ENCODE measurements around the gene TM4SF1.

TM4SF1 gene

DNA sequence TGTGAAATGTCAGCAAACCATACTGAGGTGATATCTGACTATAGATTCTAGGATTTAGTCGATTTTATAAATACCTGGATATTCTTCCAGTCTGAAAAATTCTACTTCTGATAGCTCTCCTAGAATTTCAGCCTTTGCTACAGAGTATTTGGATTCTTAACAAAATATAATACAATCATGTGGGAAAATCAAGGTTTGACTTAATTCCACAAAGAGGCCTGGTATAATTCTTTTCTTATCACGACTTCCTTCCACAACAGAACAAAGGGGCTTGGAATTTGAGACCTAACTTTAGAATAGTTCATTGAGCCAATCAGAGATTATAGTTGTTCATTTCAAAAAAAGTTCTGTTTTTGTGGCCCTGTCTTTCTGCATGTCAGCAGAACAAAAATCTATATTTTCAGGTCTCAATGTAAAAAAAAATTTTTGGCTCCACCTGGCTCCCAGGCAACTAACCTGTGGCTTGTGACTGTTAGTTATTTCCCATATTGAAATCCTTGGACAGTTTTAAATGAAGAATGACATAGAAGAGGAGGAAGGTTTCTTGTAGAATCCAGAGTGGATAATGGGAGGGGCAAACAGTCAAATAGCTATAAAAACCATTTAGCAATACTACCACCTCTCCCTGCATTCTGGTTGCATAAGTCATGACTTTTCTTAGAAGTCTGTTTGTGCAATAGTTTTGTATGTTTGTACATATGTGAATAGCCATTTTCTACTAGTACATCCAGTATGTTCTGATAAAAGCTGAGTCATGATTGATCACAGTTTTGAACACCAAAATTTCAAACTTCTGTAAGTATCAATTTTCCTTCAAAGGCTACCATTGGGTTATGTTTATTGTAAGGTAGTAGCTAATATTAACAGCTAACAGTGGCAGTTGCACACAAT is 4.0 kb downstream of the TM4SF1 start:
- DNase-seq: no peak

DNA sequence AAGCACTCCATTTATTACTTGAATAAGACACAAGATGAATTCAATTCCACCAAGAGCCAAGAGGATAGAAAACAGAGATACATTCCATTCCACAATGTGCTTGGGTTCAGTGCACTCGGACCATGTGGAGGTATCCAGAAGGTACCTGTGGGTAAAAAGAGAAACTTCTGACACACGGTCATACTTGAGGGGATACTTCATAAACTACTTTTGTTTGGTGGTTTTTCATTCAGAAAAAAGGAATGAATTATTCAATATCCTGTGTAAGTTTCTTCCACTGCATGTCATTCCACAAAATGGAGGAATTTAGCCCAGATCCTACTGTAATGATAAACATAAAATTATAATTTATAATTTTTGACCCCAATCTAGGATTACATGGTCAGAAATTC is 5.7 kb downstream of the TM4SF1 start:
- DNase-seq: no peak

DNA sequence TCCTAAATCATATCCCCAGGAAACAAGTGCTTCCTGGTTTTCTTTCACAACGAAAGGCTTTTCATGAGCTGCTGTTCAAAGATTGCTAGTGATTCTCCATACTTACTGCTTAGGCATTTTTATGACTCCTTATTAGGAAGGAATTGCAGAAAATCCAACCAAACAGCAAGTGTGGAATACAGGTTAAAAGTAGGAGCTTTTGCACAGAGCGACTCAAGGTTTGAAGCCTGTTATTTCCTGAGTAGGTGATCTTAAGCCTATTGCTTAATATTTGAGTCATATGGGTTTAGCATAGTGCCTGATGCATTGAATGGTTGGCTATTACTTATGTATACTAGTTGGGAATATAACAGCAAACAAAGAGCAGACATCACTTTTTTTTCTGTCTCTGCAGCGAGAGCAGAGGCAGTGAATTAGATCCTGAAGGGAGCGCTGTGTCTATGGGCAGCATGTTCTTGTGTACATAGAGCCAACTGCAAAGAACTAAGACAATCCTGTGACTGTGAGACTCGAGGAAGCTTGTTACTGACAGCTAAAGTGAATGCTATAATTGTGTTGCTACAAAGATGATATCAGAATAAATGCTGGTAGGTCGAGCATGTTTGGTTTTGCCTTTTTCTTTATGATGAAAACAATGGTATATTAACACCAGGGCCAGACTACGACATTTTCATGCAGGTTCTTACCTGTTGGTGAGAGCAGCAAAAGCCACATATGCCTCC is 6.3 kb downstream of the TM4SF1 start:
- no peak for DNase-seq

DNA sequence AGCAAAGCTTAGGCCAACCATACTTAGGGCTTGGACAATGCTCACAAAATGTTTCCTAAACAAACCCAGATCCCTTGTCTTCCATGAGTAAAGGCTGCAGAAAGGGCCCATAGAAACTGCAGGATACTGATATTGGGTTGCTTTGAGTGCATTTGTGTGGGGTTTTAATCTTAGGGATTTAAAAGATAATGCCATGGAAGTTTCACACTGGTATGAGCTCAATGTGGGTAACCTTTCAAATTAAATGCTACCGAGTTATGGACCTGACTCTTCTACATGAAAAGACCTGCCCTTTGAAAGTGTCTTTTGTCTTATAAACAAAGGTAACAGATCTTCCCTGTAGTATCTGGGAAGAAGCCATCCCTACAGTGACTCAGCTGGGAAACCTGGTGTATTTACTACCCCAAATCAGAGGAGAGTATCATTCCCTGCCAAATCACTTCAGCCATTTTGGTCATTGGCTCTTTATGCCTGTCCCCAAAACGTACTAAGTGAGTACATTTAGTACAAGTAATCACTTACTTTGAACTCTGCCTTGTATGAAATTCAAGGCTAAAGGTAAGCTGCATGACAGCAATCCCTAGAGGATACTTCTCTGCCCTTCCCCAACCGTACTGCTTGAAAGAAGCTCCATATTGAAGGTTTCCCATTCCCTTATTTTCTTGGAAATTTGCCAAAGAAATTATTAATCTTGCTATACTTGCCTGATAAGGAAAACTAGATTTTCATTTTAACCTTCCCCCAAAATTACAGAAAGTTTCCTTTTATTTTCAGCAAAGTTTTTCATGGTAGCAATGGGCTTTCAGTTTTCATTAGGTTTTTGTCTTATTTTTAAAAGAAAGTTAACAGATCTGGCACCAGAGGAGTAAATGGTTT is 7.2 kb downstream of the TM4SF1 start:
- DNase-seq: no peak

DNA sequence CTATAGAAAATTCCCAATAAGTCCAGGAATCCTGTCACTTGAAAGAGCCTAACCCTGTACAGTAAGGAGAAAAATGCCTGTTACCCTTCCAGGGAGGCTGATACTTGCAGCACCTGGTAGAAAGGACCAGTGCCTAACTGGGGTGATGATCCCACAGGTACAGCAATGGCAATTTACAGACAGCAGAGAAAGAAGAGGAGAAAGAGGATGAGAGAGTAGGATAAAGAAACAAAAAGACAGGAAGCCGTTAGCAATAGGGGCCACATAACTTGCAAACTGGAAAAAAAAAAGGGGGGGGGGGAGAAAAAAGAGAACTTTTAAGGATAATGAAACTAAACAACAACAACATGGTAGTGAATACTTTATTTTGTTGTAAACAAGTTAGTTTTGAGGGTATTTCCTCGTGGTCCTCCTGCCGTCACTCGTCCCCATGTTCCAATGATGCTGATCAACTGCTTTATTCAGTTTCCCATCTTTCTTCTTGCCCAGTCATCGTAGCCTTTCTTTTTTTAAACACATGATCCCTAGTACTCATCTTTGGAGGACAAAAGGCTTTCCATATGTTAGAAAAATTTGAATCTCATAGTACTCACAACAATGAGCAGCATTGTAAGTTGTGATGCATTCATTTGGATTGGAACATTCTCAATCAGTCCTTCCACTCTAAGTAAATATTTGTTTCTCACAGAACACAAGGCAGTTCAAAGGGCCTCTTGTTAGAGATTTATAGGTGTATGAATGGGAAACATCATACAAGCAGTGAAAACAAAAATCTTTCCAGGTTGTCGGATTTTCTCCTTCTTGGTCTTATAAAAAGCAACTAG is 8.6 kb downstream of the TM4SF1 start:
- DNase-seq: no peak

DNA sequence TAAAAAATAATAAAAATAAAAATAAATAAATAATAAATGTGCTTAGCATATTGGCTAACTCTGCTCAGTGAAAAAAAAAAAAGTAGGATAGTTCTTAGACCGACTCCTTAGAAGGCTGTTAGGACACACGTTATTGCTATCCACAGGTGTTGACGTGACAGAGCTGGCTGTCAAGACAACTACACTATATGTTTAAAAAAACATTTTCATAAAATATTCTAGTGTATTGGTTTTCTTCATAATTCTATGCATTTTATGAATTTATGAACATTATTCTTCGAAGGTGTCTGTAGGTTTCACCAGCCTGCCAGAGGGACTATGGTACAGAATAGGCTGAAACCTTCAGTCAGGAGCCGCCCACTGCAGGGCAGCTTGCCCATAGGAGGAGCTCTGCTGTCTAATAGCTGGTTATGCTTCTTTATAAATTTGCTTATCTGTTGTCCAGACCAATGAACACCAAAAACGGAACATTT is 9.2 kb downstream of the TM4SF1 start:
- no peak for DNase-seq

DNA sequence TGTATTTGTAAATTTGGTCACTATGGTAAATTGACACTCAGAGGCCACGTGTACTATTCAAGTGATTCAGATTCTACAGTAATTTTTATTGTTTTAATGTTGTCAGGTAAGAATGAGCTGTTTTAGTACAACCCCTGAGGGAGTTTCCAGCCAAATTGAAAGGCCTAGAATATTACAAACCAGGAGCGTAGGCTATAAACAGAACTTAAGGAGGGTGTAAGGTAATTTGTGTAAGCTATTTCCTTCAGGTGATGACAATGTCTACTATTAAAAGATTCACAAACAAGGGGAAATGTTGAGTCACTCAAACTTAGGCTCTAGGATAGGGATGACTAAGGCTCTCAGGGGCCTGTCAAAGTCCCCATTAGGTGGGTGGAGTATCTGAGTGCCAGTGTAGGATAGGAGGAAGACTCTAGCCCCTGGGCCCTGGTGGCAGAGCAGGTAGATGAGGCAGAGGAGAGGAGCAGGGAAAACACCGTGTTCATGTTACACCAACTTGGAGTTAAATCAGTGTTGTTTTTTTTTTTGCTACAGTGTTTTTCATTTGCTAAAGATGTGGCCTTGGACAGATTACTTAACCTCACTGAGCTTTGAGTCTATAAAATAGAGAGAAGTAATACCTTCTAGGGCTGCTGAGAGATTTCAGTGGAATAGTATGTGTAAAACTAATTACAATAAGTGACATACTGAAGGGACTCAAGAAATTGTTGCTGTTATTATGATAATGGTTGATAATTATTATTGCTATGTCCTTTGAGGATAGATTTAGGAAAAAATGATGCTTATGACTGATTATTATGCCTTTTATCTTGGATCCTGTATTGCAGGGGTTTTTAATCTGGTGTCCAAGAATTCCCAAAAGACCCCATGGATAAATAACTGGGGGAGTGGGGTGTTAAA is 10.3 kb downstream of the TM4SF1 start:
- DNase-seq: peak; percentile 5 to 19

DNA sequence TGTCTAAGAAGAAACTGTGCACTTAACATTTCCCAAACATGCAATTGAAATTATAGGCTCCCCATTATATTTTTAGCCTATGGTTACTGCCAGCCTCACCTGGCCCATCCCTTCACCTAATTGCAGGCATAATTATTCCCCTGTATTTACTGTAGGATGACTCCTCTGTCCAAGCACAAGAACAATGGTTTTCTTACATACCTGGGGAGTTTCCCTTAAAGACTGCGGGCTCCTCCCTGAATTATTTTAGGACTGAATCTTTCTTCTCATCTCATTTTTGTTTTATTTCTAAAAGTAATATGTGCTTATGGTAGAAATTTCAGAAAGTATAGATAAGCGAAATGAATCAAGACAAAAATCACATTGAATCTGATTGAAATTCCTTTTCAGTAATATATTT is 11.4 kb downstream of the TM4SF1 start:
- no peak for DNase-seq

DNA sequence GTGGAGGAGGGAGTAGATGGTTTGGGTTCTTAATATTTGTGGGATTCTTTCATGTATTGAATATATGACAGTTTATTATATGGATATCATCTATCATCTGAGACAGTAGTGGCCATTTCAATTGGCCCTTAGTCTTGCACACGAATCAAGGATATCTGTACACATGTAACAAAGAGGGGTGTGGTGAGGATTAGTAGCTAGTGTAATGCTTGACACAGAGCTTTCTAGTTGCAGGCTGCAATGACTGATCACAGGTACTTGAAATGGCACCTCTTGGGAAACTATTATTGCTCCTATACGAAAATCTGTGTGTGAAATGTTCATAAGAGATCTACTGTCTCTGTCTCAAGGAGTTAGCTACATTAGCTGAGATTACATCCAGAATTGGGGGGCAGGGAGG is 12.8 kb downstream of the TM4SF1 start:
- no peak for DNase-seq

DNA sequence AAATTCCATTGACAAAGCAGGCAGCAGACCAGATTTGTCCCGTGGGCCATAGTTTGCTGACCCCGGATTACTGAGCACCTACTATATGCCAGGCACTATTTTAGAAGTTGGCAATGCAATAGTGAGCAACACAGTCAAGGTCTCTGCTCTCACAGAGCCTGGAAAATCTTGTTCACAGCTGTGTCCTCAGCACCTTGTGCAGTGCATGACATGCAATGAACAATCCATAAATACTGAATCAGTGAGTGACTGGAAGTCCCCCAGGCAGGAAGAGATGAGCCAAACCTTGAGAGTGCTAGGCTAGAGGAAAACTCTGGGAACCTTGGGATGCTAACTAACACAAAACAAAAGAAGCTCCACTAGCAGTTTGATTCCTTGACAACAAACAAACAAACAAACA is 14.4 kb downstream of the TM4SF1 start:
- DNase-seq: no peak

GRCh38 chr3:149362366-149362765 is 15.1 kb downstream of the TM4SF1 start:
- DNase-seq: no peak

- DNase-seq: no peak
Measured at GRCh38 chr3:149356630-149357029, 20.8 kb downstream of the TM4SF1 start.

- DNase-seq: no peak
Measured at GRCh38 chr3:149356044-149356592, 21.3 kb downstream of the TM4SF1 start.

- DNase-seq: no peak
Measured at GRCh38 chr3:149353581-149354184, 23.8 kb downstream of the TM4SF1 start.

DNA sequence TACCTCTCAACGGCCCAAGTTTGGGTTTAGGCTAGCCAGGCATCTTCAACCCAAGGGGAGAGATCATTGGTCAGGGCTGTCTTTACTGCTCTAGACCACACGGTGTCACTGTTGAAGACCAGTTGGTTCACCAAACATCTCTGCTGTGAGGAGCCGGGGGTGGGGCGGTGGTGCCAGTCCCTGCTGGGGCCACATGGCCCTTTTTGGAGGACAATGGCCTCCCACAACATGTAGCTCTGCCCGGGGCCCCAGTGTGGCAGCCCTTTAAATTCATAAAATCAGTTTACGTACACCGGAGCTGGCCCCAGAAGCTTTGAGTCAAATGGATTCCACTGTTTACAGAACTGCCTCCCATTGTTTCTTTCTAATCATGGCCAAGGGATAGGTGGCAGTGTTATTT is 24.9 kb downstream of the TM4SF1 start:
- peak; percentile 24 to 33 for DNase-seq

DNA sequence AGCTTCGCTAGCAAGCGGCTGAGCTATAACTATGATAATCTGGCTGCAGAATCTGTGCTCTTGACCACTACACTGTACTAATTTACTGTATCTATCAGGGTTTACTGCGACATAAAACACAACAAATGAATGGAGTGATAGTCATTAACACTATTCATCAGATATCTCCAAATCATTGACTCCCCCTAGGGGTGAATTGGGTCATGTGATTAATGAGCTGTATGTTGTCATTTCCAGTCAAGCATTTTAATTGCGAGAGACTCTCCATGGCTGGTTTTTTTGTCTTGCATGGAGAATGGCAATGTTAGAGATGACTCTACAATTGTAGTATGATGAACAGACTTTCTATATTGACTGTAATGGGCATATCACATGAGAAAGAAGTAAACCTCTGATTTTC is 33.5 kb downstream of the TM4SF1 start:
- DNase-seq: no peak

GRCh38 chr3:149342413-149343380 is 34.8 kb downstream of the TM4SF1 start:
- no peak for DNase-seq

DNA sequence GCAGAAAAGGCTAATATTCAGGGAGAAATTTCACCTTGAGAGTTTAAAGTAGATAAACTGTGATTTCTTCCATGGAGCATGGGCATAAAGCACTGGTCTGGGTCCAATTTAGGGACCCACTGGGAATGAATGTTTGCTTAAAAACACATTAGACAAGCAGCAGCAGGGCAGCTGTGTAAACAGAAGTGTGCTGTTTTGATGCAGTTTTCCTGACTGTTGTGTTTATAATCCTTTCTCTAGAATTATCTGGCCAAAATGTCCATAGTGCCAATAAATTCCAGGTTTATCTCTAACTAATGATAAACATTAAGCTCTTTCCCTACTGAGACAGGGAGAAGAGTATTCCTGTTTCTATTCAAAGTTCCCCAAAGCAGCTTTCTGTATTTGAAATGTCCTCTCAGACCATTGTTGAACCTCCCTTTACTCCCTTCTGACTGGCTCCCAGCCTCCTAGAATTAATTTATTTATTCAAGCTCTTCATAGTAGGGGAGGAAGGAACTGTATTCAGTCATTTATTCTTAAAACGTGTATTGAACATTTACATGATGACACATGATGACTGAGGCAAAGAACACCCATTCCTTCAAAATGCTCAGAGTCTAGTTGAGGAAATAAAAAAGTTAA is 37.0 kb downstream of the TM4SF1 start:
- no peak for DNase-seq

DNA sequence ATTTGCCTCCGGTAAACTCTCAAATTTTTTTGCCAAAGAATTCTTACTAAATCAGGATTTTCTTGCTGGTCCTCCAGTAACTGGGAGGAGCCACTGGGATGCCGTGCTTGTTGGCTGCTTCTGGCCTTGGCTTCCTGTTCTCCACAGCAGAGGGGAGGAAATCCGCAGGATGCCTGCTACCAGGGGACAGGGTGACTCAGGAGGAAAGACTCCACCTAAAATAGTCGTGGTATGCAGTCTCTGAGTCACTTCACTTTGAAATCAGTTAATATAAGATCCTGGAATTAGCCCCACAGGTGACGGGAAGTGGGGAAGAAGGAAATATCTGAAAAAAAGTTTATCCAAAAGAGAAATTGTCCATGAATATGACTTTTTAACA is 37.5 kb downstream of the TM4SF1 start:
- no peak for DNase-seq
